CD8-positive, alpha-beta memory T cell (primary cell): ENCODE measurements around the gene C1D. TPM values are rescaled to one million over a fixed set of nuclear protein-coding genes. Genes with fewer than 3 reads are reported as not detected.
"Not testable (repeated sequence)": the region's sequence is repeated elsewhere in the genome, so short reads cannot be mapped to it uniquely, and the experiment has no call there.

Experiments
- CTCF ChIA-PET: fragments of 350-600 bp; sonication (Branson Sonifier 250); formaldehyde crosslinking; loops from one replicate; lab custom pipeline; 2021; ENCODE audit warnings: antibody characterized with exemption; lab: Charles Lee
- POLR2A ChIA-PET: fragments of 350-600 bp; sonication (Branson Sonifier 250); formaldehyde crosslinking; loops from one replicate; lab custom pipeline; 2021; ENCODE audit warnings: antibody characterized with exemption; lab: Charles Lee
- DNase-seq, 5 donors: peaks; one replicate each; pipeline versions ENCODE4 v3.0.0 to v3.0.0-alpha.2; 2020 to 2022; ENCODE audit warnings: mixed read lengths in 1 of 5
- H3K27ac ChIP-seq: one replicate; pipeline ENCODE4 v1.7.0; 2013; ENCODE audit warnings: low read depth, mild to moderate bottlenecking, low read length, moderate library complexity
- H3K27me3 ChIP-seq: 2 replicates; pipeline ENCODE4 v1.7.0; 2013; ENCODE audit warnings: low read length, mild to moderate bottlenecking; ENCODE audit not compliant: insufficient read depth, poor library complexity, severe bottlenecking
- H3K36me3 ChIP-seq: 2 replicates; pipeline ENCODE4 v1.7.0; 2013; ENCODE audit warnings: mild to moderate bottlenecking, low read length, moderate library complexity; ENCODE audit not compliant: insufficient read depth
- H3K4me1 ChIP-seq: 2 replicates; pipeline ENCODE4 v1.7.0; 2013; ENCODE audit warnings: mild to moderate bottlenecking, low read length, moderate library complexity; ENCODE audit not compliant: insufficient read depth
- H3K4me3 ChIP-seq: 2 replicates; pipeline ENCODE4 v1.7.0; 2013; ENCODE audit warnings: mild to moderate bottlenecking, low read length
- H3K9me3 ChIP-seq: 2 replicates; pipeline ENCODE4 v1.7.0; 2013; ENCODE audit warnings: mild to moderate bottlenecking, low read length
- H3K27ac Mint-ChIP-seq, 8 donors: one replicate each; pipeline ENCODE4 v1.8.0; 2020 to 2021; ENCODE audit warnings: mixed read lengths in 8 of 8, mild to moderate bottlenecking in 6 of 8, inconsistent platforms in 3 of 8, moderate library complexity in 3 of 8
- H3K27me3 Mint-ChIP-seq, 2 donors: one replicate each; pipeline ENCODE4 v1.8.0; 2020 to 2021; ENCODE audit warnings: mixed read lengths in 2 of 2, mild to moderate bottlenecking in 1 of 2, moderate library complexity in 1 of 2
- H3K36me3 Mint-ChIP-seq, 3 donors: one replicate each; pipeline ENCODE4 v1.8.0; 2020 to 2021; ENCODE audit warnings: mixed read lengths in 3 of 3, inconsistent platforms in 1 of 3, mild to moderate bottlenecking in 1 of 3
- H3K4me1 Mint-ChIP-seq, 3 donors: one replicate each; pipeline ENCODE4 v1.8.0; 2020 to 2021; ENCODE audit warnings: mixed read lengths in 3 of 3, inconsistent platforms in 1 of 3, mild to moderate bottlenecking in 1 of 3
- H3K4me3 Mint-ChIP-seq, 7 donors: one replicate each; pipeline ENCODE4 v1.8.0; 2020 to 2021; ENCODE audit warnings: mixed read lengths in 7 of 7, mild to moderate bottlenecking in 6 of 7, moderate library complexity in 4 of 7, inconsistent platforms in 2 of 7
- H3K9me3 Mint-ChIP-seq, 5 donors: one replicate each; pipeline ENCODE4 v1.8.0; 2020 to 2022; ENCODE audit warnings: mixed read lengths in 5 of 5, mild to moderate bottlenecking in 3 of 5, moderate library complexity in 2 of 5, inconsistent platforms in 1 of 5
- polyA plus RNA-seq: library from polyadenylated mRNA; unstranded; fragments of 300-500 nt; fragmentation: Illumina TruSeq; gene quantifications from one replicate; pipeline ENCODE4 v1.2.3, GENCODE V29; 2021
- total RNA-seq, 2 experiments: library from RNA; stranded (reverse); gene quantifications; one replicate each; pipeline ENCODE4 v1.2.3, GENCODE V29; 2021

Gene C1D
- total and polyA plus RNA-seq, 3 experiments from 2014 or later = 28.4 to 33.9 (median 30.3) TPM

DNA sequence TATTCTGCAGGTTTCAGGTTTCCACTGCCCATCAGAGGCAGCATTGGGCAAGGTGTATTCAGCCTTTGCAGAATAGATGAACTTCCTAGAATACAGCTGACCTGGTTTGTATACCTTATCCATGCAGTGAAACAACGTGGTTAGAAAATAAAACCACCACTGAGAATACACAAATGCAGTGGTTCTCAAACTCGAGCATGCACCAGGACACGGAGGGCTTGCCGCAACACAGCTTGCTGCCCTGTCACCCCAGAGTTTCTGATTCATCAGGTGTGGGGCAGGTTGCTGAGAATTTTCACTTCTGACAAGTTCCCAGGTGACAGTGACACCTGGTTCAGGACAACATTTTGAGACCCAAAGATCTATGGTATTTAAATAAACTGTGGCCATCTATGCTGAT lies 23.4 kb upstream of the C1D start:
- H3K27ac ChIP-seq = no peak overlapping the region
- H3K36me3 ChIP-seq = no peaks in the 10 kb centered on the region
- H3K4me1 ChIP-seq = no peaks in the 10 kb centered on the region
- no peaks in the 10 kb centered on the region for H3K27me3 ChIP-seq
- Mint-ChIP-seq H3K27me3 (peaks cover 0 to 26% of the 10 kb centered on the region in 2 donors), H3K4me3 (no peak overlapping the region), H3K9me3 (no peaks in the 10 kb centered on the region), H3K36me3 (no peaks in the 10 kb centered on the region), H3K27ac (no peak overlapping the region), H3K4me1 (peaks cover 9 to 13% (median 11%) of the 10 kb centered on the region in 3 donors)
- no peak for DNase-seq
- no peak overlapping the region for H3K4me3 ChIP-seq
- no peaks in the 10 kb centered on the region for H3K9me3 ChIP-seq
- CTCF ChIA-PET = no interaction called here
- POLR2A ChIA-PET = no interaction called here

DNA sequence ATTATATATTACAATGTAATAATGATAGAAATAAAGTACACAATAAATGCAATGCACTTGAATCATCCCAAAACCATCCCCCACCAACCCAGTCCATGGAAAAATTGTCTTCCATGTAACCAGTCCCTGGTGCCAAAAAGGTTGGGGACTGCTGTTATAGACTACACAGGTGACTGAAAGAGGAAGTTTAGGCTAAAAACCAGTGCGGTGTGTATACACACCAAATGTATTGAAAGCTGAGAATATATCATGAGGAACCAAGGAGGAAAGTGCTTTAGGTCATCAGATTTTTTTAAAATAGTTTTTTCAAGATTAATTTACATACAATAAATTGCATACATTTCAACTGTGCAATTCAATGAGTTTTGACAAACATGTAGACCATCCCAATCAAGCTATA lies 20.5 kb upstream of the C1D start:
- Histone ChIP-seq H3K4me3 (no peak overlapping the region), H3K36me3 (no peaks in the 10 kb centered on the region), H3K4me1 (no peaks in the 10 kb centered on the region), H3K27me3 (no peaks in the 10 kb centered on the region), H3K9me3 (no peaks in the 10 kb centered on the region), H3K27ac (no peak overlapping the region)
- Mint-ChIP-seq H3K4me1 (no peaks in the 10 kb centered on the region), H3K27me3 (peaks cover 5 to 33% of the 10 kb centered on the region in 2 donors), H3K27ac (no peak overlapping the region), H3K9me3 (no peaks in the 10 kb centered on the region), H3K36me3 (no peaks in the 10 kb centered on the region), H3K4me3 (no peak overlapping the region)
- POLR2A ChIA-PET = no interaction called here
- CTCF ChIA-PET = no interaction called here
- DNase-seq = no peak

- Histone ChIP-seq H3K27me3 (no peaks in the 10 kb centered on the region), H3K27ac (no peak overlapping the region), H3K36me3 (no peaks in the 10 kb centered on the region), H3K9me3 (no peaks in the 10 kb centered on the region), H3K4me3 (no peak overlapping the region), H3K4me1 (no peaks in the 10 kb centered on the region)
- ChIA-PET POLR2A (no interaction called here), CTCF (no interaction called here)
- H3K27me3 Mint-ChIP-seq = peaks cover 5 to 8% of the 10 kb centered on the region in 2 donors
- no peak for DNase-seq
- H3K4me3 Mint-ChIP-seq = no peak overlapping the region
- no peaks in the 10 kb centered on the region for H3K36me3 Mint-ChIP-seq
- no peak overlapping the region for H3K27ac Mint-ChIP-seq
- no peaks in the 10 kb centered on the region for H3K4me1 Mint-ChIP-seq
- H3K9me3 Mint-ChIP-seq = no peaks in the 10 kb centered on the region
Measured at GRCh38 chr2:68074050-68074449, 11.2 kb upstream of the C1D start.

DNA sequence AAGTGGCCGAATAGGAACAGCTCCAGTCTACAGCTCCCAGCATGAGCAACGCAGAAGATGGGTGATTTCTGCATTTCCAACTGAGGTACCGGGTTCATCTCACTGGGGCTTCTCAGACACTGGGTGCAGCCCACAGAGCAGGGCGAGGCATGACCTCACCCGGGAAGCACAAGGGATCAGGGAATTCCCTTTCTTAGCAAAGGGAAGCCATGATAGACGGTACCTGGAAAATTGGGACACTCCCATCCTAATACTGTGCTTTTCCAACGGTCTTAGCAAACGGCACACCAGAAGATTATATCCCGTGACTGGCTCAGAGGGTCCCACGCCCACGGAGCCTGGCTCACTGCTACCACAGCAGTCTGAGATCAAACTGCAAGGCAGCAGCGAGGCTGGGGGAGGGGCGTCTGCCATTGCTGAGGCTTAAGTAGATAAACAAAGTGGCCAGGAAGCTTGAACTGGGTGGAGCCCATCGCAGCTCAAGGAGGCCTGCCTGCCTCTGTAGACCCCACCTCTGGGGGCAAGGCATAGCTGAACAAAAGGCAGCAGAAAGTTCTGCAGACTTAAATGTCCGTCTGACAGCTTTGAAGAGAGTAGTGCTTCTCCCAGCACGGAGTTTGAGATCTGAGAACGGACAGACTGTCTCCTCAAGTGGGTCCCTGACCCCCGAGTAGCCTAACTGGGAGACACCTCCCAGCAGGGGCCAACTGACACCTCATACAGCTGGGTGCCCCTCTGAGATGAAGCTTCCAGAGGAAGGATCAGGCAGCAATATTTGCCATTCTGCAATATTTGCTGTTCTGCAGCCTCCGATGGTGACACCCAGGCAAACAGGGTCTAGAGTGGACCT lies 1.2 kb upstream of the C1D start:
- H3K9me3 ChIP-seq = not testable (repeated sequence)

DNA sequence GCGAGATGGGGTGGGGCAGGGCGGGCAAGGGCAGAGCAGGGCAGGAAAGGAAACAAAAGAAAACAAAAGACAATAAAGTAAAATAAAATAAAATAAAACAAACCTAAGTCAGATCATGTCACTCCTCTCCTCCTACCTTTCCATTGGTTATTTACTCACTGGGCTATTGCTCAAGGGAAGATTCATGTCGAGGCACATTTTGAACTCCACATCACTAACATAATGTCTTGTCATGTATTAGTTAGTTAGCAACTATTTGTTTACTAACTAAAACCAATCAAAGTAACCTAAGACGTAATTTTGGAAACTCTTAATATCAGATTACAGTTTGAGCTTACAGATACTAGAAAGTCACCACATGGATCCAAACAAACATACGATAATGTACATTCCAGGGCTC lies 2.2 kb downstream of the C1D start:
- CTCF ChIA-PET = no interaction called here
- H3K4me3 ChIP-seq = no peak overlapping the region
- H3K36me3 ChIP-seq = no peaks in the 10 kb centered on the region
- no peaks in the 10 kb centered on the region for H3K9me3 ChIP-seq
- peaks cover 45% of the 10 kb centered on the region for H3K4me1 ChIP-seq
- Mint-ChIP-seq H3K27me3 (peaks cover 0 to 2% of the 10 kb centered on the region in 2 donors), H3K36me3 (peaks cover 0 to 21% (median 10%) of the 10 kb centered on the region in 3 donors), H3K4me1 (peaks cover 56 to 78% (median 73%) of the 10 kb centered on the region in 3 donors), H3K4me3 (peak overlapping the region in 1 of 7 donors; percentile 78), H3K9me3 (no peaks in the 10 kb centered on the region), H3K27ac (peak overlapping the region in 4 of 8 donors; percentile 45 to 59 (median 50))
- H3K27ac ChIP-seq = no peak overlapping the region
- DNase-seq = no peak
- H3K27me3 ChIP-seq = no peaks in the 10 kb centered on the region
- POLR2A ChIA-PET = no interaction called here

More for the DNA sequence above, 1.2 kb upstream of the C1D start:
- H3K27ac ChIP-seq, H3K27me3 ChIP-seq, DNase-seq, CTCF ChIA-PET, H3K4me3 ChIP-seq, H3K36me3 ChIP-seq, H3K36me3 Mint-ChIP-seq, H3K9me3 Mint-ChIP-seq, POLR2A ChIA-PET: not testable (repeated sequence)
- Mint-ChIP-seq H3K4me3 (peak overlapping the region in 5 of 7 donors; percentile 15 to 98 (median 95)), H3K4me1 (peaks cover 31 to 46% (median 41%) of the 10 kb centered on the region in 3 donors), H3K27me3 (peaks cover 9 to 22% of the 10 kb centered on the region in 2 donors), H3K27ac (peak overlapping the region in 3 of 8 donors; percentile 32 to 99 (median 98))
- H3K4me1 ChIP-seq = peaks cover 34% of the 10 kb centered on the region

GRCh38 chr2:68059784-68060525 lies 2.8 kb downstream of the C1D start:
- Histone ChIP-seq H3K4me1 (peaks cover 45% of the 10 kb centered on the region), H3K27ac (no peak overlapping the region), H3K9me3 (no peaks in the 10 kb centered on the region), H3K27me3 (no peaks in the 10 kb centered on the region), H3K4me3 (no peak overlapping the region), H3K36me3 (no peaks in the 10 kb centered on the region)
- peaks cover 0 to 23% (median 10%) of the 10 kb centered on the region in 3 donors for H3K36me3 Mint-ChIP-seq
- ChIA-PET CTCF (no interaction called here), POLR2A (no interaction called here)
- H3K27ac Mint-ChIP-seq = peak overlapping the region in 6 of 8 donors; percentile 9 to 73 (median 40)
- peaks cover 63 to 85% (median 80%) of the 10 kb centered on the region in 3 donors for H3K4me1 Mint-ChIP-seq
- H3K9me3 Mint-ChIP-seq = no peaks in the 10 kb centered on the region
- no peak for DNase-seq
- no peaks in the 10 kb centered on the region for H3K27me3 Mint-ChIP-seq
- H3K4me3 Mint-ChIP-seq = peak overlapping the region; percentile 0 to 83 (median 27)

DNA sequence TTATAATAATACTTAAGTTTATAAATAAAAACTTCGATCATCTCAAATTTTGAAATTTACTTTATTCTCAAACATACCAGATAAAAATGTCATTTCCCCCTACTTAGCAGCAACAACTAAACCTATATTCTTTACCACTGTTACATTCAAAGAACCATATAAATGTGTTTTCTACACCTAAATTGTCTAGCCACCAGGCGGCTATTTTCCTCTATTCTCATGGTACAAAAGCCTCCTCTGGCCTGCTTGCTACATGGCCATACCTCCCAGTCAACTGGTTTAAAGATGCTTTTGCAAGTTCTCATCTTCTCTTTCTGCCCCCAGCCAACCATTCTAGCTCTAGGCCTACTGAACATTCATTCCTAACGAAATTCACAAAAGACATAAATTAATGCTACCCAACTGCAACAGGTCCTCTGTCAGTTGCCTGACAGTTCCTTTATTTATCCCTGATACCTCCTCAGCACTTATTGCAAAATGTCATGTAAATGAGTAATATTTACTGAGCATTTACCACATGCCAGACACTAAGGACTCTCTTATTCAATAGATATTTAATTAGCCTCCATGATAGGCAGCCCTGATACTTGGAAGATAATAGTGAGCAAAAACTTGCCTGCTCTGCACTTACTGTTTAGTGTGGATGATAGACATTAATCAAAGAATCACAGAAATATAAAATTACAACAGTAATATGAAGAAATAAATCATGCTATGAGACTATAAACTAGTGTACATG lies 5.0 kb downstream of the C1D start:
- Mint-ChIP-seq H3K4me3 (peak overlapping the region in 2 of 7 donors; percentile 6 to 69), H3K36me3 (peaks cover 0 to 26% (median 12%) of the 10 kb centered on the region in 3 donors), H3K4me1 (peaks cover 73 to 95% (median 92%) of the 10 kb centered on the region in 3 donors), H3K27ac (peak overlapping the region in 2 of 8 donors; percentile 7 to 58), H3K27me3 (no peaks in the 10 kb centered on the region), H3K9me3 (no peaks in the 10 kb centered on the region)
- no peak overlapping the region for H3K4me3 ChIP-seq
- H3K27me3 ChIP-seq = no peaks in the 10 kb centered on the region
- H3K9me3 ChIP-seq = no peaks in the 10 kb centered on the region
- no peaks in the 10 kb centered on the region for H3K36me3 ChIP-seq
- no peak overlapping the region for H3K27ac ChIP-seq
- ChIA-PET CTCF (no interaction called here), POLR2A (no interaction called here)
- H3K4me1 ChIP-seq = peaks cover 47% of the 10 kb centered on the region
- no peak for DNase-seq
